Measurements from ENCODE around the gene NDN.

NDN gene

GRCh38 chr15:23642413-23643044, 44.6 kb downstream of the NDN start:
- Histone ChIP-seq H3K4me2 (ENCODE audit: low read depth, low read length, poor library complexity, severe bottlenecking) (no peak overlapping the region), H3K27me3 (ENCODE audit: insufficient read depth, low read length, poor library complexity, severe bottlenecking) (no peaks in the 10 kb centered on the region), H3K4me3 (ENCODE audit: low read length, poor library complexity, severe bottlenecking) (no peak overlapping the region), H3K4me1 (ENCODE audit: insufficient read depth, low read length, poor library complexity, severe bottlenecking) (no peaks in the 10 kb centered on the region), H3K9ac (ENCODE audit: low read depth, low read length, poor library complexity, severe bottlenecking) (no peak overlapping the region), H3K9me2 (replicated peaks; ENCODE audit: low read depth, low read length) (no peaks in the 10 kb centered on the region), H2AFZ (ENCODE audit: low read length) (0 out of 2 replicates have a peak overlapping the region, but pooled peaks have one; percentile 35), H3K9me3 (ENCODE audit: insufficient read depth, low read depth, low read length) (no peaks in the 10 kb centered on the region), H3K36me3 (ENCODE audit: insufficient read depth, low read length) (no peaks in the 10 kb centered on the region), H3F3A (ENCODE audit: low read depth) (no peaks in the 10 kb centered on the region), H4K20me1 (ENCODE audit: insufficient read depth, low read length, poor library complexity, severe bottlenecking) (no peaks in the 10 kb centered on the region), H3K79me2 (ENCODE audit: insufficient read depth, low read length) (no peaks in the 10 kb centered on the region)
- TF ChIP-seq CTCF (conservative IDR thresholded peaks at IDR 0.05; ENCODE audit: low read length) (peak; percentile 91), EZH2phosphoT487 (IDR thresholded peaks at IDR 0.05; ENCODE audit: borderline replicate concordance) (no peak)

Measured in Loucy (cell line).